Measurements from ENCODE around the gene VAC14.

The VAC14 gene

GRCh38 chr16:70662991-70663523 lies 137.9 kb downstream of the VAC14 start:
- no peak overlapping the region for H3K27ac ChIP-seq
- TF ChIP-seq ZFX (IDR thresholded peaks at IDR 0.05; ENCODE audit: borderline replicate concordance) = no peak
- TF ChIP-seq CTCF (IDR thresholded peaks at IDR 0.05) = no peak

- H3K27ac ChIP-seq = no peak overlapping the region
- TF ChIP-seq CTCF (IDR thresholded peaks at IDR 0.05) = no peak
- no peak for TF ChIP-seq ZFX (IDR thresholded peaks at IDR 0.05; ENCODE audit: borderline replicate concordance)
These were observed 138.9 kb downstream of the VAC14 start for GRCh38 chr16:70661918-70662641.

GRCh38 chr16:70661534-70661917 lies 139.4 kb downstream of the VAC14 start:
- H3K27ac ChIP-seq = no peak overlapping the region
- TF ChIP-seq CTCF (IDR thresholded peaks at IDR 0.05) (no peak), ZFX (IDR thresholded peaks at IDR 0.05; ENCODE audit: borderline replicate concordance) (no peak)

- TF ChIP-seq ZFX (IDR thresholded peaks at IDR 0.05; ENCODE audit: borderline replicate concordance) = no peak
- TF ChIP-seq CTCF (IDR thresholded peaks at IDR 0.05) = no peak
- H3K27ac ChIP-seq = no peak overlapping the region
These were observed 140.1 kb downstream of the VAC14 start for GRCh38 chr16:70660672-70661350.

GRCh38 chr16:70659953-70660671 lies 140.8 kb downstream of the VAC14 start:
- TF ChIP-seq CTCF (IDR thresholded peaks at IDR 0.05) (no peak), ZFX (IDR thresholded peaks at IDR 0.05; ENCODE audit: borderline replicate concordance) (no peak)
- no peak overlapping the region for H3K27ac ChIP-seq

GRCh38 chr16:70659546-70659945 lies 141.4 kb downstream of the VAC14 start:
- no peak overlapping the region for H3K27ac ChIP-seq
- TF ChIP-seq CTCF (IDR thresholded peaks at IDR 0.05) (no peak), ZFX (IDR thresholded peaks at IDR 0.05; ENCODE audit: borderline replicate concordance) (no peak)
